ENCODE results near the gene SKOR1. TPM values are rescaled to one million over a fixed set of nuclear protein-coding genes. Genes with fewer than 3 reads are reported as not detected.

SKOR1 gene
- total RNA-seq, 1 experiment from 2014 or later, result 0.13 TPM

DNA sequence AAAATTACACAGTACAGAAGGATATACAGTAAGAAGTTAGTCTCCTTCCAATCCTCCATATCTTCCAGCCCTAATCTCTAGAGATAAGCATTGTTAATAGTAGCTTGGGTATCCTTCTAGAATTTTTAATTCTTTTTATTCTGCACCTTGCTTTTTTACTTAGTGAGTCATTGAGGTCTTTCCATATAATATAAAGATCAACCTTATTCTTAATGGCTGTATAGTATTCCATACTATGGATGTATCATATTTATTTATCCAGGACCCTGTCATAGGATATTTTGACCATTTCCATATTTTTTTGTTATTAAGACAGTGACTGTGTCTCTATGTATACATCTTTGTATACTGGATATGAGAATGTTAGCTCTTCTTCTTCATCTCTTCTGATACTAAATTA, 36.3 kb upstream of the SKOR1 start:
- Histone ChIP-seq H3K27me3 (ENCODE audit: insufficient read depth, low read length) (no peaks in the 10 kb centered on the region), H4K5ac (ENCODE audit: insufficient read length, low read depth, low read length) (no peak overlapping the region), H3K56ac (ENCODE audit: insufficient read length, low read depth, low read length) (no peak overlapping the region), H3K9ac (ENCODE audit: extremely low read depth, insufficient read length, low read length) (no peak overlapping the region), H4K20me1 (ENCODE audit: control insufficient read depth, insufficient read depth, insufficient read length) (no peaks in the 10 kb centered on the region), H3K23ac (ENCODE audit: insufficient read length, low read depth, low read length) (no peak overlapping the region), H3K9me3 (ENCODE audit: control insufficient read depth, low read depth, low read length) (no peaks in the 10 kb centered on the region), H3K79me2 (ENCODE audit: insufficient read depth, low read length) (no peaks in the 10 kb centered on the region), H3K18ac (ENCODE audit: insufficient read length, low read depth, low read length) (no peak overlapping the region), H2AFZ (ENCODE audit: low read length) (no peak overlapping the region), H2BK5ac (ENCODE audit: insufficient read length, low read length) (no peak overlapping the region), H3T11ph (ENCODE audit: low read length) (no peak overlapping the region), H2BK20ac (ENCODE audit: low read depth, low read length, poor library complexity, severe bottlenecking) (no peak overlapping the region), H3K79me1 (ENCODE audit: insufficient read depth, low read depth, low read length, poor library complexity, severe bottlenecking) (no peaks in the 10 kb centered on the region), H3K4me2 (ENCODE audit: insufficient read depth, insufficient read length, low read length) (no peak overlapping the region), H3K14ac (ENCODE audit: insufficient read depth, low read length) (no peak overlapping the region), H4K91ac (ENCODE audit: insufficient read length, low read depth, low read length) (no peak overlapping the region), H2BK15ac (ENCODE audit: low read depth, low read length) (no peak overlapping the region), H3K4me1 (ENCODE audit: insufficient read depth, low read length) (peaks cover 16% of the 10 kb centered on the region), H2BK12ac (ENCODE audit: insufficient read length, low read depth, low read length) (no peak overlapping the region), H4K8ac (replicated peaks; ENCODE audit: insufficient read length, low read depth, low read length) (no peak overlapping the region), H2AK5ac (ENCODE audit: insufficient read length, low read length) (no peak overlapping the region), H3K23me2 (ENCODE audit: insufficient read length, low read depth, low read length, poor library complexity, severe bottlenecking) (no peaks in the 10 kb centered on the region), H3K27ac (ENCODE audit: insufficient read length, low read depth, low read length) (no peak overlapping the region), H3K4ac (ENCODE audit: low read depth, low read length) (no peak overlapping the region), H2BK120ac (ENCODE audit: low read depth, low read length, poor library complexity, severe bottlenecking) (no peak overlapping the region)
- DNase-seq, result no peak
- H3K9me3 Mint-ChIP-seq, result no peaks in the 10 kb centered on the region
- H3K36me3 Mint-ChIP-seq (ENCODE audit: insufficient read depth in 1 of 3, low read depth in 3 of 3), result no peaks in the 10 kb centered on the region
- peaks cover 45 to 51% of the 10 kb centered on the region in 2 experiments for H3K4me1 Mint-ChIP-seq
- H3K4me3 Mint-ChIP-seq, result no peak overlapping the region; a peak in 1 of 5 replicates
- peaks cover 1% of the 10 kb centered on the region; the same call in 1 of the 2 replicates for H3K27me3 Mint-ChIP-seq (ENCODE audit: low read depth)
- TF ChIP-seq, protein P1, sequence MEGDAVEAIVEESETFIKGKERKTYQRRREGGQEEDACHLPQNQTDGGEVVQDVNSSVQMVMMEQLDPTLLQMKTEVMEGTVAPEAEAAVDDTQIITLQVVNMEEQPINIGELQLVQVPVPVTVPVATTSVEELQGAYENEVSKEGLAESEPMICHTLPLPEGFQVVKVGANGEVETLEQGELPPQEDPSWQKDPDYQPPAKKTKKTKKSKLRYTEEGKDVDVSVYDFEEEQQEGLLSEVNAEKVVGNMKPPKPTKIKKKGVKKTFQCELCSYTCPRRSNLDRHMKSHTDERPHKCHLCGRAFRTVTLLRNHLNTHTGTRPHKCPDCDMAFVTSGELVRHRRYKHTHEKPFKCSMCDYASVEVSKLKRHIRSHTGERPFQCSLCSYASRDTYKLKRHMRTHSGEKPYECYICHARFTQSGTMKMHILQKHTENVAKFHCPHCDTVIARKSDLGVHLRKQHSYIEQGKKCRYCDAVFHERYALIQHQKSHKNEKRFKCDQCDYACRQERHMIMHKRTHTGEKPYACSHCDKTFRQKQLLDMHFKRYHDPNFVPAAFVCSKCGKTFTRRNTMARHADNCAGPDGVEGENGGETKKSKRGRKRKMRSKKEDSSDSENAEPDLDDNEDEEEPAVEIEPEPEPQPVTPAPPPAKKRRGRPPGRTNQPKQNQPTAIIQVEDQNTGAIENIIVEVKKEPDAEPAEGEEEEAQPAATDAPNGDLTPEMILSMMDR (conservative IDR thresholded peaks at IDR 0.05), result no peak
- no peak overlapping the region for H3K27ac Mint-ChIP-seq
